Stimulated activated naive CD8-positive, alpha-beta T cell treated with anti-CD3 and anti-CD28 coated beads, Interleukin-15, Interleukin-2, amounts not matched to agents 100 ng/mL and 50 ng/mL, for 24 hours (primary cell): ENCODE data around the gene KLHL8.

Source experiments
- H3K27ac Mint-ChIP-seq: one replicate; pipeline ENCODE4 v1.8.0; 2021; ENCODE audit warnings: mild to moderate bottlenecking, mixed read lengths
- H3K27me3 Mint-ChIP-seq: one replicate; pipeline ENCODE4 v1.8.0; 2021; ENCODE audit warnings: mixed read lengths
- H3K36me3 Mint-ChIP-seq: one replicate; pipeline ENCODE4 v1.8.0; 2021; ENCODE audit warnings: low read depth, mixed read lengths
- H3K4me1 Mint-ChIP-seq: one replicate; pipeline ENCODE4 v1.8.0; 2021; ENCODE audit warnings: low read depth, mixed read lengths
- H3K4me3 Mint-ChIP-seq: one replicate; pipeline ENCODE4 v1.8.0; 2021; ENCODE audit warnings: mild to moderate bottlenecking, mixed read lengths
- H3K9me3 Mint-ChIP-seq: one replicate; pipeline ENCODE4 v1.8.0; 2021; ENCODE audit warnings: mixed read lengths

The KLHL8 gene

GRCh38 chr4:87220094-87220822 lies at the start of gene KLHL8:
TSS of gene KLHL8 (minus strand) at chr4:87220618. CDS start at chr4:87195539, 25,079 bp downstream.
- Mint-ChIP-seq H3K4me1 (peaks cover 24% of the 10 kb centered on the region), H3K27me3 (no peaks in the 10 kb centered on the region), H3K9me3 (no peaks in the 10 kb centered on the region), H3K36me3 (peaks cover 9% of the 10 kb centered on the region), H3K27ac (peak within 1 kb of the TSS; percentile 93), H3K4me3 (peak within 1 kb of the TSS; percentile 95)

GRCh38 chr4:87270144-87270543 lies 49.7 kb upstream of the KLHL8 start:
- no peak overlapping the region for H3K27ac Mint-ChIP-seq
- H3K27me3 Mint-ChIP-seq: peaks cover 10% of the 10 kb centered on the region
- no peak overlapping the region for H3K4me3 Mint-ChIP-seq
- H3K36me3 Mint-ChIP-seq: no peaks in the 10 kb centered on the region
- no peaks in the 10 kb centered on the region for H3K4me1 Mint-ChIP-seq
- H3K9me3 Mint-ChIP-seq: no peaks in the 10 kb centered on the region

DNA sequence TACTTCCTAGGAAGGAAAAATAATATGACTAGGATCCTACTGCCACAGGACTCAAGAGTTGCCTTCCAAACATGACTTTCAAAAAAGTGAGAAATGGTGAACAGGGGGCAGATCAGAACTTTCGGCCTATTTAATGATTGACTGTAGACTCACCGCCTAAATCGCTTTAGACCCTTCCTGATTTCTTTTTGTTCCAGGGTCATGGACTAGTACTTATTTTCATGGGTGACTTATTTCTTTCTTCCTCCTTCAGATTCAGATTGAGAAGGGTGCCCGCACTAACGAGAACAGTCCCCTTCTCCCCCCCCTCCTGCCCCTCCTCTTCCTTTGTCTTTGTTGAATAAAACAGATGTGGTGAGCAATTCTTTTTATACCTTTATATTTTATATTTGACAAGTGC lies 48.0 kb upstream of the KLHL8 start:
- no peak overlapping the region for H3K27ac Mint-ChIP-seq
- no peaks in the 10 kb centered on the region for H3K9me3 Mint-ChIP-seq

DNA sequence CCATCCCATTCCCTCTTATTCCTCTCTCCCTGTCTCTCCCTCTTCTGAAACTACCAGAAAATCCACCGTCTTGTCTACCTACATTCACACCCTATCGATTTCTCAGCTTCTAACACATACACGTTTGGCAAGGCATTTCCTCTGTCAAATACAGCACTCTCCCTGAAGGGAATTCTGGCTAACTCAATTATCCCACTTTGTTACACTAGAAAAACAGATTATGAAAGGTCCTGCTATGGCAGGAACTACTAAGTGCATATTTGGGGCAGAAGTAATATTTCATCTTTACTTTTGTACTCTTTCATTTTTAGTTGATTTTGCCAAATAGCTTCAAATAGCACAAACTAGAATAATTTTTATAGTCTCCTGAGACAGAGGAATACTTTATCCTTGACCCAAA lies 46.6 kb upstream of the KLHL8 start:
- Mint-ChIP-seq H3K36me3 (no peaks in the 10 kb centered on the region), H3K27me3 (peaks cover 14% of the 10 kb centered on the region), H3K4me1 (no peaks in the 10 kb centered on the region), H3K9me3 (no peaks in the 10 kb centered on the region), H3K27ac (no peak overlapping the region), H3K4me3 (no peak overlapping the region)

More for the DNA sequence above, 48.0 kb upstream of the KLHL8 start:
- Mint-ChIP-seq H3K4me3 (no peak overlapping the region), H3K27me3 (peaks cover 14% of the 10 kb centered on the region), H3K4me1 (no peaks in the 10 kb centered on the region), H3K36me3 (no peaks in the 10 kb centered on the region)

- Mint-ChIP-seq H3K4me1 (peaks cover 5% of the 10 kb centered on the region), H3K27me3 (peaks cover 14% of the 10 kb centered on the region), H3K4me3 (no peak overlapping the region), H3K27ac (no peak overlapping the region), H3K36me3 (no peaks in the 10 kb centered on the region), H3K9me3 (no peaks in the 10 kb centered on the region)
Observed at GRCh38 chr4:87262886-87263285, 42.5 kb upstream of the KLHL8 start.

- H3K27me3 Mint-ChIP-seq: peaks cover 10% of the 10 kb centered on the region
- H3K4me1 Mint-ChIP-seq: peaks cover 5% of the 10 kb centered on the region
- H3K36me3 Mint-ChIP-seq: no peaks in the 10 kb centered on the region
- H3K9me3 Mint-ChIP-seq: peaks cover 5% of the 10 kb centered on the region
- H3K27ac Mint-ChIP-seq: no peak overlapping the region
- no peak overlapping the region for H3K4me3 Mint-ChIP-seq
Observed at GRCh38 chr4:87260477-87260876, 40.1 kb upstream of the KLHL8 start.

DNA sequence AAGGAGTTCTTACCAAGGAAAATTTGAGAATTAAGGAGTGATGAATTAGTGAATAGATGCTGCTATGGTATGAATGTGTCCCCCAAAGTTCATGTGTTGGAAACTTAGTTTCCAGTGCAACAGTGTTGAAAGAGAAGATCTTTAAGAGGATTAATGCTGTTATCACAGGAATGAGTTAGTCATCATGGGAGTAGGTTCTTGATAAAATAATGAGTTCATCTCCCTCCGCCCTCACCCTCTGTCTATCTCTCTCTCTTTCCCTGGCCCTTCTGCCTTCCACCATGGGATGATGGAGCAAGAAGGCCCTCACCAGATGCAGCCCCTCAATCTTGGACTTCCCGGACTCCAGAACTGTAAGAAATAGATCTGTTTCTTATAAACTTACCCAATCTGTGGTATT lies 38.3 kb upstream of the KLHL8 start:
- Mint-ChIP-seq H3K27me3 (peaks cover 3% of the 10 kb centered on the region), H3K4me1 (peaks cover 5% of the 10 kb centered on the region), H3K27ac (no peak overlapping the region), H3K4me3 (no peak overlapping the region), H3K36me3 (no peaks in the 10 kb centered on the region), H3K9me3 (peaks cover 6% of the 10 kb centered on the region)

DNA sequence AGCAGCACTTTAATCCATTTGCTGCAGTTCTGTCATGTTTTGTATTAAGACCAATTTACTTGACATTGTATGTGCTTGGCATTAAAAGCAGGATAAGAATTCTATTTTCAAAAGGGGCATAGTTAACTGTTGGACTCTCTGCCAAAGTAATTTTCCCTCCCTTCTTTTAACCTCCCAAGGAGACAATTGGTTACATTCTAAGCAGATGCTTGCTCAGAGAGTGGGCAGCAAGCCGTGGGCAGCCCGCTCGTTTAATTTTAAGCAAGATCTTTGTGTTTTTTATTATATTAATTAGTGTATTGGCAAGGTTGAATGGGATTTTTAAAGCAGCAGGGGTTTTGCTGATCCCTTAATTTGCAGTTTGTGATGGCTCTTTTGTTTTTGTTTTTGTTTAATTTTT lies 37.1 kb upstream of the KLHL8 start:
- no peak overlapping the region for H3K27ac Mint-ChIP-seq
- H3K27me3 Mint-ChIP-seq: peaks cover 3% of the 10 kb centered on the region
- peaks cover 5% of the 10 kb centered on the region for H3K4me1 Mint-ChIP-seq
- no peaks in the 10 kb centered on the region for H3K36me3 Mint-ChIP-seq
- H3K9me3 Mint-ChIP-seq: peaks cover 6% of the 10 kb centered on the region
- H3K4me3 Mint-ChIP-seq: no peak overlapping the region

GRCh38 chr4:87255755-87256154 lies 35.3 kb upstream of the KLHL8 start:
- H3K36me3 Mint-ChIP-seq: no peaks in the 10 kb centered on the region
- H3K27me3 Mint-ChIP-seq: peaks cover 3% of the 10 kb centered on the region
- peaks cover 6% of the 10 kb centered on the region for H3K9me3 Mint-ChIP-seq
- peaks cover 5% of the 10 kb centered on the region for H3K4me1 Mint-ChIP-seq
- H3K27ac Mint-ChIP-seq: no peak overlapping the region
- no peak overlapping the region for H3K4me3 Mint-ChIP-seq

DNA sequence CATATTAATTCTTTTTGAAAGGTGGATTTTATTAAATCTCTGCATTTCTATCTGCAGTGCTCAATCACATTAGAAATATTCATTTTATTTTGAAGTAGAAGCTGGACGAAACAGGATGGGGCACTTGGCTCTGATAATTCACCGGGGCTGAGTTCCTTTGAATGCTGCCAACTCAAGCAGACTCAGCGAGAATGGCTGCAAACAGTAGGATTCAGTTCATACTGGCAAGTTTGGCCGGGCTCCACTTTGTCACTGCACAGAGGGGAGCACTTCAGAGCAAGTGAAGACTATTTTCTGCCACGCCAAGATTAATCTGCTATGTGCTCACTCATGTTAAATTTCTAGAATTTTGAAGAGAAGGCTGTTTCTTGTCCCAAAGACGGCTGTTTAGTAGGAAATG lies 30.7 kb upstream of the KLHL8 start:
- Mint-ChIP-seq H3K4me1 (no peaks in the 10 kb centered on the region), H3K27me3 (peaks cover 5% of the 10 kb centered on the region)

DNA sequence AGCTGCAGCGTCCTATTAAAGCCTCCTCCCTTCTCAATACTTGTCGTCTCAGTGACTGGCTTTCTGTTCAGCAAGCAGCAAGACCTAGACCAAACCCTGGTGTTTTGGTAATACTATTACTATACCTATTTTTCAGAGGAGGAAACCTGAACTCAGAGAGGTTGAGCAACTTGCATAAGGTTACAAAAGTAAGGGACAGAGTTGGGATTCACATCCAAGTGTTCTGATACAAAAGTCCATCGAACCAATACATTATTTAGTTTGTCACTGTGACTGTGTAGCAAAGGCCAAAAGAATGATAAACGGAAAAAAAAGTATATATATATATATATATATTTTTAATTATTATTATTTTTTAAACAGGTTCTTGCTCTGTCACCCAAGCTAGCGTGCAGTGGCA lies 29.9 kb upstream of the KLHL8 start:
- H3K4me3 Mint-ChIP-seq: no peak overlapping the region
- no peaks in the 10 kb centered on the region for H3K4me1 Mint-ChIP-seq
- H3K27ac Mint-ChIP-seq: no peak overlapping the region
- H3K36me3 Mint-ChIP-seq: no peaks in the 10 kb centered on the region
- peaks cover 5% of the 10 kb centered on the region for H3K27me3 Mint-ChIP-seq
- H3K9me3 Mint-ChIP-seq: peaks cover 5% of the 10 kb centered on the region

More for the DNA sequence above, 30.7 kb upstream of the KLHL8 start:
- Mint-ChIP-seq H3K36me3 (no peaks in the 10 kb centered on the region), H3K27ac (no peak overlapping the region), H3K4me3 (no peak overlapping the region), H3K9me3 (peaks cover 11% of the 10 kb centered on the region)

DNA sequence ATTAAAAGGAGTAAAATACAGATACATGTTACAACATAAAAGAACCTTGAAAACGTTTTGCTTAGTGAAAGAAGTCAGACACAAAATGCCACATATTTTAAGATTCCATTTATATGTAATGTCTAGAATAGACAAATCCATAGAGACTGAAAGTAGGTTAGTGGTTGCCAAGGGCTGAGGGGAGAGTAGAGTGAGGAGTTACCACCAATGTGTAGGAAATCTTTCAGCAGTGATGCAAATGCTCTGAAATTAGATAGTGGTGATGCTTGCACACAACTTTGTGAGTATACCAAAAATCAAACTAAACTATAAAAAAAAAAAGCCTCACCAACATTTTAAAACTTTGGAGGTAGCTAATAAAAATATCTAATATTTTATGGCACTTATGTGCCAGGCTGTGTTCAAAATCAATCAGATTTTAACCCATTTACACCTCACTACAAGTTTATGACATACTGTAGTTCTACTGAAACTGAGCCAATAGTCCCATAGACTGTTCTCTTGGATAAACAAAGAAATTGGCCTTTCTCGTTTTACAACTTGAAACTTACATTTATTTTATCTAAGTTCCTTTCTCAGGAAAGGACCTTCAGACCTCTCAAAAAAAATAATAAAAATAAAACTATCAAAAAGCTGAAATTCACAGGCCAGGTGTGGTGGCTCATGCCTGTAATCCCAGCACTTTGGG lies 29.1 kb upstream of the KLHL8 start:
- H3K4me3 Mint-ChIP-seq: no peak overlapping the region
- H3K9me3 Mint-ChIP-seq: peaks cover 5% of the 10 kb centered on the region

DNA sequence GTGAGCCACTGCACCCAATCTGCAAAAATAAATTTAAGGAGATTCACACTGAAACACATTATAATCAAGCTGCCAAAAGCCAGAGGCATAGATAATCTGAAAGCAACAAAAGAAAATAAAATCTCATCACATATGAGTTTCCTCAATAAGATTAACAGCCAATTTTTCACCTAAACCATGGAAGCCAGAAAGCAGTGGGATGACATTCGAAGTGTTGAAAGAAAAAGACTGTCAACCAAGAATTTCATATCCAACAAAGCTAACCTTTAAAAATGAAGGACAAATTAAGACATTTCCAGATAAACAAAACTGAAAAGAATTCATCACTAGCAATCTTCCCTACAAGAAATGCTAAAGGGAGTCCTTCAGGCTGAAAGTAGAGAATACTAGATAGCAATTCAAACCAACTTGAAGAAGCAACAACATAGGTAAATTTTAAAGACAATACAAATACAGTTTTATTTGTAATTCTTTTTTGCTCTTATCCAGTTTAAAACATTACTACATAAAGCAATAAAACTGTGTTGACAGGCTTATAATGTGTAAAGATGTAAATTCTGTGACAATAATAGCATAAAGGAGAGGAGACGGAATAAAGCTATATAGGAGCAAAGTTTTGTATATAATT lies 23.1 kb upstream of the KLHL8 start:
- Mint-ChIP-seq H3K4me1 (no peaks in the 10 kb centered on the region), H3K4me3 (no peak overlapping the region), H3K9me3 (peaks cover 23% of the 10 kb centered on the region), H3K27ac (no peak overlapping the region), H3K27me3 (peaks cover 13% of the 10 kb centered on the region), H3K36me3 (peaks cover 5% of the 10 kb centered on the region)

More for the DNA sequence above, 29.1 kb upstream of the KLHL8 start:
- Mint-ChIP-seq H3K36me3 (no peaks in the 10 kb centered on the region), H3K4me1 (no peaks in the 10 kb centered on the region), H3K27me3 (peaks cover 5% of the 10 kb centered on the region), H3K27ac (no peak overlapping the region)

DNA sequence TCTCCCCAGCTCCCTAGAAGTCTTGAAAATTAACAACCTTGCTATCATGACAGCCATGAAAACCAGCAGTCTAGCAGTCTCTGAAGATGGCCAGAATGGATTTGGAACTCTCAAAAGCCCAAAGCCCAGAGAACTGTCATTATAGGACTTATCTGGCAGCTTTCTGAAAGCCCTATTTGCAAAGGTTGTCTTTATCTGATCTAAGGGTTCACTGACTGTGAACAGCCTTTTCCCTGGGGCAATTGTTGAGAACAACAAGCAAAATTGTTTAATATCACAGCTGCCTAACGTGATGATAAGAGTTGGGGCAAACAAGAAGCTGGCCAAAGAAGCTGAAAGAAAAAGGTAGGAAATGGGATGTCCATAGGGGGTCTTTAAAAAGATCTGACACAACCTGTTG lies 20.9 kb upstream of the KLHL8 start:
- Mint-ChIP-seq H3K27ac (no peak overlapping the region), H3K4me3 (no peak overlapping the region), H3K36me3 (peaks cover 5% of the 10 kb centered on the region), H3K9me3 (peaks cover 18% of the 10 kb centered on the region), H3K27me3 (peaks cover 8% of the 10 kb centered on the region), H3K4me1 (no peaks in the 10 kb centered on the region)

DNA sequence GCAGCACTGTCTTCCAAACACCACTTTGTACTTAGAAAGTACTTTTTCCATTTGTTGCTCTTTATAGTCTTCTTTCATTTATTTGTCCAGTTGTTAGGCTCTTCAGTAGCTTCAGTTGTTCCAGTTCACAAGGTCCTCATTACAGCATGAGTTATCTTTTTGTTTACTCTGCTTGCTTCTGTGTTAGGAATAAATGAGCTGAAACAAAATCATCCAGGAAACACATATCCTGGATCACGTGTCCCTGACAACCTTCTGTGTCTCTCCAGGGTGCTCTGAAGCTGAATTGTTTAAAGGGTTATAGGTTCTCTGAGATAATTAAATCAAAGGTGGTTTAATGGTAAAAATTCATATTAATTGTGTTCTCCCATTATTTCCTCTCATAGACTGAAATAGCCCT lies 19.9 kb upstream of the KLHL8 start:
- Mint-ChIP-seq H3K4me3 (no peak overlapping the region), H3K9me3 (peaks cover 18% of the 10 kb centered on the region), H3K27me3 (peaks cover 8% of the 10 kb centered on the region), H3K4me1 (no peaks in the 10 kb centered on the region), H3K36me3 (peaks cover 5% of the 10 kb centered on the region), H3K27ac (no peak overlapping the region)
